Activated CD4-positive, alpha-beta T cell treated with anti-CD3 and anti-CD28 coated beads for 1 hour (primary cell): ENCODE results near the gene FLT3LG.
A peak's percentile ranks its signal among the peaks of the same experiment; 100 is the strongest.
"Not testable (repeated sequence)": the region's sequence is repeated elsewhere in the genome, so short reads cannot be mapped to it uniquely, and the experiment has no call there.

Experiments
- DNase-seq: peaks from one replicate; pipeline ENCODE4 v3.0.0-alpha.2; 2020

Gene FLT3LG

DNA sequence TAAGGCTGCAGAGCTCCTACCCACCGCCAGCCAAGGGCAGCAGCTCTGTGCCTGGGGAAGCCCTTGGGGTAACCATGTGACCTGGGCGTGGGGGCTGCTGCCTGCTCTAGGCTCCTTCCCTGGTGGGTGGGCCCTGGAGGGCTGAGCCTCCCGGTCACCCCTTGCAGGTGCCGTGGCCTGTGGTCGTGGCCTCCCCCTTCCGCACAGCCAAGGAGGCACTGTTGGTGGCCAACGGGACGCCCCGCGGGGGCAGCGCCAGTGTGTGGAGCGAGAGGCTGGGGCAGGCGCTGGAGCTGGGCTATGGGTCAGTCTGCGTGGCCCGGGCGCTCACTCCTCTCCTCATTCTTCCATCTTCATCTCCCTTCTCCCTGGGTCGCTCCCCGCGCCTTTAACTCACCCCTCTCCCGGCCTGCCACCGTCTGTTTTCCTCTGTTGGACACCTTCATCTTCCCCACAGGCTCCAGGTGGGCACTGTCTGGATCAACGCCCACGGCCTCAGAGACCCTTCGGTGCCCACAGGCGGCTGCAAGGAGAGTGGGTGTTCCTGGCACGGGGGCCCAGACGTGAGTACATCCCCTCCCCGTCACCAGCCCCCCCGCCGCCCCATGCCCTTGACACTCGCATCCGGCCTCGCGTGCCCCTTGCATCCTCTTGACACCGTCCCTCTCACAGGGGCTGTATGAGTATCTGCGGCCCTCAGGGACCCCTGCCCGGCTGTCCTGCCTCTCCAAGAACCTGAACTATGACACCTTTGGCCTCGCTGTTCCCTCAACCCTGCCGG lies 9.9 kb upstream of the FLT3LG start:
- no peak for DNase-seq

GRCh38 chr19:49465371-49465770 lies 8.6 kb upstream of the FLT3LG start:
- DNase-seq = no peak

DNA sequence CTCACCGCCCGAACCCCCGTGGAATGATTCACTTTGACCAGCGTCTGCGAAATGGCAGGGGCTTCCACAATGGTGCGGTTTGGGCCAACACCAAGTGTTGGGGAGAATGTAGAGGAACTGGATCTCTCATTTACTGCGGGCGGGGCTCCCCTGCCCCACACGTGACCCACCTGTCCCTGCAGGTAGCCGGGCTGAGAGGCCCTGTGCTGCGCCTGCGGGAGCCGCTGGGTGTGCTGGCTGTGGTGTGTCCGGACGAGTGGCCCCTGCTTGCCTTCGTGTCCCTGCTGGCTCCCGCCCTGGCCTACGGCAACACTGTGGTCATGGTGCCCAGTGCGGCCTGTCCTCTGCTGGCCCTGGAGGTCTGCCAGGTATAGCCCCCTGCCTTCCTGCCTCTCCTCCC lies 5.8 kb upstream of the FLT3LG start:
- no peak for DNase-seq

DNA sequence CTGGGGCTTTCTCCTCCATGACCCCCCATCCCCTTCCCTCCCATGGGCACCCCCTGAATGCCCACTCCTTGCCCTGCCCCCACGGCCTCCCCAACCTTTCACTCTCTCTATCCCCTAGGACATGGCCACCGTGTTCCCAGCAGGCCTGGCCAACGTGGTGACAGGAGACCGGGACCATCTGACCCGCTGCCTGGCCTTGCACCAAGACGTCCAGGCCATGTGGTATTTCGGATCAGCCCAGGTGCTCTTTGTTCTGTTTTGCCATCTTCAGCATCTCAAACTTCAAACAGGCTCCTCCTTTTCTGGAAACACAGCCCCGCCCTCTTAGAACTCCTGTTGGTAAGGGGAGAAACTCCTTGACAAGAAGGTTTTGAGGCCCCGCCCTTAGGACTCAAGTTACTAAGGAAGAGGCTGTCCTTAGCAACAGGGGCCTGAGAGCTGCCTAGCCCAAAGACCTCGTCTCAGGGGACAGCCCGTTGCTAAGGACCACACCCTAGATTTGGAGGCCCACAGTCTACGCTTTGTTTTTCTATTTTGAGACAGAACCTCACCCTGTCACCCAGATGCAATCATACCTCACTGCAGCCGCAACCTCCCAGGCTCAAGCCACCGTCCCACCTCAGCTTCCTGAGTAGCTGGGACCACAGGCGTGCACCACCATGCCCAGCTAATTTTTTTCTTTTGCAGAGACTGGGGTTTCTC lies 5.1 kb upstream of the FLT3LG start:
- peak; percentile 69 for DNase-seq

DNA sequence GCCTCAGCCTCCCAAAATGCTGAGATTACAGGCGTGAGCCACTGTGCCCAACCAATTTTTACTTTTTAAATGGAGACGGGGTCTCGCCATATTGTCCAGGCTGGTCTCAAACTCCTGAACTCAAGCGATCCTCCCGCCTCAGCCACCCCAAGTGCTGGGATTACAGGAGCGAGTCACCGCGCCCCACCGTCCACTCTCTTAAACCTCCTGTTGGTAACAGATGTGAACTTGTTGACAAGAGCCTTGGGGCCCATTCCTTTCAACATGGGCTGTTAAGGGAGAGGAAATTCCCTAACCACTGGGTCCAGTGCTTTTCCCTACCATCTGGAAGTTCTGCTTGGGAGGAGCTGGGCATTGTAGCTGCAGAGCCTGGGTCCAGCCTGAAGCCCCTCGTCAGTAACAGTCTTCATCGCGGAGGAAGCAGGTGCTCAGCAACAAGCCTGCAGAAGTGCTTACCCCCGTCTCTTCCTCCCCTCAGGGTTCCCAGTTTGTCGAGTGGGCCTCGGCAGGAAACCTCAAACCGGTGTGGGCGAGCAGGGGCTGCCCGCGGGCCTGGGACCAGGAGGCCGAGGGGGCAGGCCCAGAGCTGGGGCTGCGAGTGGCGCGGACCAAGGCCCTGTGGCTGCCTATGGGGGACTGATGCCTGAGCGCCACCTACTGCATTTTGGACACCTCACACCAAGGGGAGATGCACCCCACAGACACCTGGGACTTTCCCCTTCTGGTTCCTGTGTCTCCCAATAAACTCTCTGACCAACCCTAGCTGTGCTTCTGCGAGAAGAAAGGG lies 4.0 kb upstream of the FLT3LG start:
- DNase-seq = peak; percentile 54

GRCh38 chr19:49470615-49470978 lies 3.4 kb upstream of the FLT3LG start:
- DNase-seq = no peak

DNA sequence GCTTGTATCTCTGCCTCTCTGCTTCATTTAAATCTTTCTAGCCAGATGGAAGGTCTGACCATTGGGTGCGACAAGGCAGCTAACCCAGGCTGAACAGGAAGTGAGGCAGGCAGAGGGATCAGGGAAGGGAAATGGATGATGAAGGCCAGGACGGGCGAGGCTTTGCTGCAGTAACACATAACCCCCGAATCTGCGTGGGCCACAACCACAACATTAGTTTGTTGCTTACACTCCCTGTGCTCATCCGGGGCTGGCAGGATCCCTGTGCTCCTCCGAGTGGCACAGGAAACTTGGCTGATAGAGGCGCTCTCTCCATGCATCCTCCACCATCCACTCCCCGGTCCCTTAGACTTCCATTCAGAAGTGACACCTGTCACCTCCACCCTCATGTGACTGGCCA lies 1.1 kb upstream of the FLT3LG start:
- DNase-seq = no peak

GRCh38 chr19:49473501-49473867 lies 531 bp upstream of the FLT3LG start:
- not testable (repeated sequence) for DNase-seq

GRCh38 chr19:49474542-49474924 lies 518 bp downstream of the FLT3LG start:
- no peak for DNase-seq

- no peak for DNase-seq
Measured at GRCh38 chr19:49475191-49475917, 1.3 kb downstream of the FLT3LG start.

DNA sequence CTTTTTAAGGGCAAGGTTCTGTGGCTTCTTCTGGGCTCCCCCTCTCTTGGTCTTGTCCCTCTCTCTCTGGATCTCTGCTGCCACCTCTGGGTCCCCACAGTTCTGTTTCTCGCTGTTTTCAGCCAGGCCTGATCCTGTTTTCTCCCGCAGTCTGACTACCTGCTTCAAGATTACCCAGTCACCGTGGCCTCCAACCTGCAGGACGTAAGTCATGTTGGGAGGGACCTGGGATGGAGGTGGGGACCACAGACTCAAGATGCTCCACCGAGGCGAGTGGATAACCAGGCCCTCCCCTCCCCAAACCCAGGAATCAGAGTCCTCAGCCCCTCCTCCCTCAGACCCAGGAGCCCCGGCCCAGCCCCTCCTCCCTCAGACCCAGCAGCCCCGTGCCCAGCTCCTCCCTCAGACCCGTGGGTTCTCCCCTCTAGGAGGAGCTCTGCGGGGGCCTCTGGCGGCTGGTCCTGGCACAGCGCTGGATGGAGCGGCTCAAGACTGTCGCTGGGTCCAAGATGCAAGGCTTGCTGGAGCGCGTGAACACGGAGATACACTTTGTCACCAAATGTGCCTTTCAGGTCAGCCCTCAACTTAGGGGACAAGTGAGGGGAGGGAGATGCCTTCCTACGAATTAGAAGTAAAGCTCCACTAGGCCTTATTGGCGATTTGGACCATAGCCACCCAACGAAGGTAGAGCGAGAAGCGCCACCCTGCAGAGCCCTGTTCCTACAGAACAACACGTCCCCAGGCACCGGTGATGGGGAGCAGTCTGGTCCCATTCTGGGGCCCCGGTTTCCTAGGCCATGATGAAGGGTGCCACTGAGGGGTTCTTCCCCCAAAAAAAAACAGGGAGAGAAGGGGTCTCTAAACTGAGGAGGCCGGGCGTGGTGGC lies 2.2 kb downstream of the FLT3LG start:
- DNase-seq = peak; percentile 52

- no peak for DNase-seq
Measured at GRCh38 chr19:49479975-49480628, 6.1 kb downstream of the FLT3LG start.

GRCh38 chr19:49481020-49481683 lies 7.1 kb downstream of the FLT3LG start:
- DNase-seq = no peak

DNA sequence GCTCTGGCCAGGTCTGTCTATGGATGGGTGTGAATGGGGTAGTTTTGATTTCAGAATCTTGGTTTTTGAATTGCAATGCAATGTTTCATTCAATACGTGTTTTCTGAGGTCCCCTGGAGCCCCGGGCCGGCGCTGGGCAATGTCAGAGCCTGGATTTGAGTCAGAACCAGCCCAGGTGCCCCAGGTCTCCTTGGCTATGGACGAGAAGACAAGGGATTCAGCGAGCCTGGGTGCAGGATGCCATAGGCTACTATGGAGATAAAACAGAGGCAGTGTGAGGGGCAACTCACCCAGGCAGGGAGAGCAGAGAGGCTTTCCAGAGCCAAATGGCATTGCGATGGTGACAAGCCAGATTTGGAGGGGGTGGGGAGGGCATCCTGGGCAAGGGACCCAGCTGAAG lies 12.2 kb downstream of the FLT3LG start:
- DNase-seq = no peak

DNA sequence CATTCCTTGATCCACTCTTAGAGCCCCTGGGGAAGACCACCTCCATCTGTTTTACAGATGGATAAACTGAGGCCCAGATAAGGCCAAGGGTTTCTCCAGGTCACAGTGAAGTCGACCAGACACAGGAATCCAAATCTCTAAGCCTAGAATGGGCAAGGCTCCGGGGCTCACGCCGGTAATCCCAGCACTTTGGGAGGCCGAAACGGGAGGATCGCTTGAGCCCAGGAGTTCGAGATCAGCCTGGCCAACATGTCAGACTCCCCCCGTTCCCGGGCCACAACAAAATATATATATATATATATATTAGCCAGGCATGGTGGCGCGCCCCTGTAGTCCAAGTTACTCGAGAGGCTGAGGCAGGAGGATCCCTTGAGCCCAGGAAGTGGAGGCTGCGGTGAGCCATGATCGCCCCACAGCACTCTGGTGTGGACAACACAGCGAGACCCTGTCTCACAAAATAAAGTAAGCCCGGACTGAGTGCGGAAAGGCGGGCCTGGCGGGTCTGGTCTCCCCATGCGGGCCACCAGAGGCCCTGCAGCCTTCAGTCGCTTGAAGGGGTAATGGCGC lies 12.8 kb downstream of the FLT3LG start:
- DNase-seq = no peak

DNA sequence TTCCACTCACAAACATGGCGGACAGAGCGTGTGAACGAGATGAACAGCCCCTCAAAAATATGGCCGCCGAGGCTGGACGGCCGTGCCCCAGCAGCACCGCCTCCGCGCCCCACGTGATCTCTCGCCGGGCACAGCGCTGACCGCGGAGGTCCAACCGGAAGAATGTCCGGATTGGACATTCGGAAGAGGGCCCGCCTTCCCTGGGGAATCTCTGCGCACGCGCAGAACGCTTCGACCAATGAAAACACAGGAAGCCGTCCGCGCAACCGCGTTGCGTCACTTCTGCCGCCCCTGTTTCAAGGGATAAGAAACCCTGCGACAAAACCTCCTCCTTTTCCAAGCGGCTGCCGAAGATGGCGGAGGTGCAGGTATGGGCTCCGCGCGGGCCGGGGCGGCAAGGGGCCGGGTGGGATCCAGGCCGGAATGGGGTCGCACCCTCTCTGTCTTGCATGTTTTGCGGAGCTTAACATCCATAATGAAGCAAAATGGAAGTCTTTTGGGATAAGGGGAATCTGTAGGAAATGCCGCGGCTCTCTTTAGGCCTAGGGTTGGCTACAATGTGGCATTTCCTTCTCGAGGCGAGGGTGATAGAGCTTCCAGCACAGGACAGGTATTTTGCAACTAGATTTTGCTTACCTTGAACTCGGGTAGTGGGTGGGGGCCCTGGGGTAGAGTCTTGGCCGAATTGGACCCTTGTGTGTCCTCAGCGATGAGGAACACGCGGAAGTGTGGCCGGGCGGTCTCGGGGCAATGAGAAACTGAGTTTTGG lies 13.4 kb downstream of the FLT3LG start, which contains the start of gene RPL13A:
Gene RPL13A (plus strand): TSS at position 332 of the 769 bp plus-strand sequence. CDS start 22 bp downstream, at position 354.
- DNase-seq = peak; percentile 100

DNA sequence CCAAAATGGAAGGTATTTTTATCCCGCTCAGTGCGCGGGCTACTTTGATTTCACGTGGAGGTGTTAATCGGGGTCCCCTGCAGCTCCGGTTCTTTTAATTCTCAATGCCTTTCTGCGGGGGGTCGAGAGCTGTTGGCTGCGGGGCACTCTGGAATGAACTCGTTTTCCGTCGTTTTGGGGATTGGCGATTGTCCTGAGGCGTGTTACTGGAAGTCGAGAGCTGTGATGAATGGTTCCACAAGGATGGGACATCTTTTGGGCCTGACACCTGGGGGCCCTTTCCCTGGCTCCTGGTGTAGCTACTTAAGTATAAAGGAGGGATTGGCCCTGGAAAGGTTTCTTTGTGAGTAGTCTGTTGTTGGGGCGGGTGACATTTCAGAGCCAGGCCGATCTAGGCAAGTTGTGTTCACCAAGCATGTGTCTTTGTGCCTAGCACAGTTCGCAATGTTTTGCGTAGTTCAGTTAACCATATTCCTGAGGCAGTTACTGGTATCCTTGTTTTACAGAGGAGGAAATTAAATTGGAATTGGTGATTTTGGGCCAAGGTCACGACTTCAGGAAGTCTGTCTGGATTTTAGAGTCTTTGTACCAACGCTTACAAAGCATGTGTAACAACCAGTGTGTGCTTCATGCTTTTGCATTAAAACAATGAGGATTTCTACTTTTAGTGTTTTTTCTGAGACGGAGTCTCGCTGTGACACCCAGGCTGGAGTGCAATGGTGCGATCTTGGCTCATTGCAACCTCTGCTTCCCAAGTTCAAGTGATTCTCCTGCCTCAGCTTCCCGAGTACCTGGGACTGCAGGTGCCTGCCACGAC lies 14.2 kb downstream of the FLT3LG start:
- DNase-seq = no peak

- no peak for DNase-seq
Measured at GRCh38 chr19:49488863-49489537, 15.0 kb downstream of the FLT3LG start.
